HEK293 (cell line): ENCODE results near the gene METTL25.

Source experiments
- ATF2 ChIP-seq: fragments of 450-650 bp; formaldehyde crosslinking; IDR thresholded peaks from 2 replicates; pipeline ENCODE4 v1.5.1; 2016; ENCODE audit warnings: missing biosample characterization, missing genetic modification characterization, low read depth
- GFI1B ChIP-seq: fragments of 450-650 bp; formaldehyde crosslinking; IDR thresholded peaks from 2 replicates; pipeline ENCODE4 v1.5.1; 2016; ENCODE audit warnings: missing biosample characterization, missing genetic modification characterization
- GLI2 ChIP-seq: fragments of 450-650 bp; formaldehyde crosslinking; IDR thresholded peaks from 2 replicates; pipeline ENCODE4; 2017; ENCODE audit warnings: missing biosample characterization, missing genetic modification characterization, low read depth, borderline replicate concordance
- HIC1 ChIP-seq: fragments of 450-650 bp; formaldehyde crosslinking; IDR thresholded peaks from 2 replicates; pipeline ENCODE4 v1.5.1; 2016; ENCODE audit warnings: missing biosample characterization, missing genetic modification characterization
- KLF10 ChIP-seq: fragments of 450-650 bp; IDR thresholded peaks from 2 replicates; pipeline ENCODE4 v1.5.1; 2018; ENCODE audit warnings: missing biosample characterization, mild to moderate bottlenecking, missing genetic modification characterization
- MZF1 ChIP-seq: fragments of 450-650 bp; formaldehyde crosslinking; IDR thresholded peaks from 2 replicates; pipeline ENCODE4 v1.5.1; 2017; ENCODE audit warnings: missing biosample characterization, missing genetic modification characterization, borderline replicate concordance
- PRDM4 ChIP-seq: fragments of 450-650 bp; formaldehyde crosslinking; IDR thresholded peaks from 2 replicates; pipeline ENCODE4 v1.5.1; 2017; ENCODE audit warnings: missing biosample characterization, missing genetic modification characterization
- SP3 ChIP-seq: fragments of 450-650 bp; formaldehyde crosslinking; IDR thresholded peaks from 2 replicates; pipeline ENCODE4 v1.5.1; 2016; ENCODE audit warnings: missing biosample characterization, missing genetic modification characterization
- YY1 ChIP-seq: fragments of 450-650 bp; formaldehyde crosslinking; IDR thresholded peaks from 2 replicates; pipeline ENCODE4 v1.5.1; 2018; ENCODE audit warnings: missing biosample characterization, missing genetic modification characterization
- ZBTB7A ChIP-seq: fragments of 450-650 bp; formaldehyde crosslinking; IDR thresholded peaks from 2 replicates; pipeline ENCODE4 v1.5.1; 2016; ENCODE audit warnings: low read depth, missing biosample characterization, missing genetic modification characterization
- ZFP3 ChIP-seq: fragments of 450-650 bp; formaldehyde crosslinking; IDR thresholded peaks from 2 replicates; pipeline ENCODE4 v1.5.1; 2016; ENCODE audit warnings: low read depth, missing biosample characterization, missing genetic modification characterization
- ZFP37 ChIP-seq: fragments of 450-650 bp; formaldehyde crosslinking; IDR thresholded peaks from 2 replicates; pipeline ENCODE4 v1.5.1; 2016; ENCODE audit warnings: missing biosample characterization, missing genetic modification characterization
- ZNF133 ChIP-seq: fragments of 450-650 bp; formaldehyde crosslinking; IDR thresholded peaks from 2 replicates; pipeline ENCODE4 v1.5.1; 2016; ENCODE audit warnings: missing biosample characterization, missing genetic modification characterization
- ZNF140 ChIP-seq: fragments of 450-650 bp; formaldehyde crosslinking; IDR thresholded peaks from 2 replicates; pipeline ENCODE4 v1.5.1; 2016; ENCODE audit warnings: missing biosample characterization, missing genetic modification characterization
- ZNF19 ChIP-seq: fragments of 450-650 bp; formaldehyde crosslinking; IDR thresholded peaks from 2 replicates; pipeline ENCODE4; 2016; ENCODE audit warnings: missing biosample characterization, missing genetic modification characterization, low read depth
- ZNF202 ChIP-seq: fragments of 450-650 bp; formaldehyde crosslinking; IDR thresholded peaks from 2 replicates; pipeline ENCODE4 v1.5.1; 2016; ENCODE audit warnings: missing biosample characterization, missing genetic modification characterization, borderline replicate concordance
- ZNF239 ChIP-seq: fragments of 450-650 bp; formaldehyde crosslinking; IDR thresholded peaks from 2 replicates; pipeline ENCODE4 v1.5.1; 2016; ENCODE audit warnings: missing biosample characterization, missing genetic modification characterization
- ZNF248 ChIP-seq: fragments of 450-650 bp; formaldehyde crosslinking; IDR thresholded peaks from 2 replicates; pipeline ENCODE4 v1.5.1; 2017; ENCODE audit warnings: missing biosample characterization, missing genetic modification characterization
- ZNF311 ChIP-seq: fragments of 450-650 bp; formaldehyde crosslinking; IDR thresholded peaks from 2 replicates; pipeline ENCODE4 v1.5.1; 2017; ENCODE audit warnings: missing biosample characterization, missing genetic modification characterization, borderline replicate concordance
- ZNF335 ChIP-seq: fragments of 450-650 bp; formaldehyde crosslinking; conservative IDR thresholded peaks from 2 replicates; pipeline ENCODE4 v1.5.1; 2016; ENCODE audit warnings: missing biosample characterization, missing genetic modification characterization
- ZNF426 ChIP-seq: fragments of 450-650 bp; formaldehyde crosslinking; IDR thresholded peaks from 2 replicates; pipeline ENCODE4 v1.5.1; 2017; ENCODE audit warnings: missing biosample characterization, missing genetic modification characterization, mild to moderate bottlenecking, inconsistent platforms, moderate library complexity
- ZNF433 ChIP-seq: fragments of 450-650 bp; formaldehyde crosslinking; IDR thresholded peaks from 2 replicates; pipeline ENCODE4 v1.5.1; 2016; ENCODE audit warnings: missing biosample characterization, missing genetic modification characterization, low read depth
- ZNF449 ChIP-seq: fragments of 450-650 bp; formaldehyde crosslinking; IDR thresholded peaks from 2 replicates; pipeline ENCODE4 v1.5.1; 2017; ENCODE audit warnings: missing biosample characterization, mild to moderate bottlenecking, missing genetic modification characterization, moderate library complexity
- ZNF48 ChIP-seq: fragments of 450-650 bp; formaldehyde crosslinking; IDR thresholded peaks from 2 replicates; pipeline ENCODE4 v1.5.1; 2016; ENCODE audit warnings: missing biosample characterization, missing genetic modification characterization
- ZNF501 ChIP-seq: fragments of 450-650 bp; formaldehyde crosslinking; IDR thresholded peaks from 2 replicates; pipeline ENCODE4 v1.5.1; 2016; ENCODE audit warnings: missing biosample characterization, missing genetic modification characterization
- ZNF571 ChIP-seq: fragments of 450-650 bp; formaldehyde crosslinking; IDR thresholded peaks from 2 replicates; pipeline ENCODE4 v1.5.0; 2017; ENCODE audit warnings: missing biosample characterization, missing genetic modification characterization
- ZNF610 ChIP-seq: fragments of 450-650 bp; formaldehyde crosslinking; IDR thresholded peaks from 2 replicates; pipeline ENCODE4 v1.5.1; 2016; ENCODE audit warnings: missing biosample characterization, missing genetic modification characterization, borderline replicate concordance
- ZNF623 ChIP-seq: fragments of 450-650 bp; formaldehyde crosslinking; IDR thresholded peaks from 2 replicates; pipeline ENCODE4 v1.5.1; 2016; ENCODE audit warnings: missing biosample characterization, missing genetic modification characterization
- ZNF654 ChIP-seq: fragments of 450-650 bp; formaldehyde crosslinking; IDR thresholded peaks from 2 replicates; pipeline ENCODE4 v1.5.1; 2016; ENCODE audit warnings: low read depth, missing biosample characterization, missing genetic modification characterization
- ZNF677 ChIP-seq: fragments of 450-650 bp; IDR thresholded peaks from 2 replicates; pipeline ENCODE4 v1.5.0; 2018; ENCODE audit warnings: missing biosample characterization, mild to moderate bottlenecking, missing genetic modification characterization, moderate library complexity
- ZNF701 ChIP-seq: fragments of 450-650 bp; formaldehyde crosslinking; IDR thresholded peaks from 2 replicates; pipeline ENCODE4 v1.5.1; 2016; ENCODE audit warnings: missing biosample characterization, missing genetic modification characterization
- ZNF747 ChIP-seq: fragments of 450-650 bp; formaldehyde crosslinking; IDR thresholded peaks from 2 replicates; pipeline ENCODE4 v1.5.1; 2016; ENCODE audit warnings: missing biosample characterization, missing genetic modification characterization
- ZNF792 ChIP-seq: fragments of 450-650 bp; formaldehyde crosslinking; IDR thresholded peaks from 2 replicates; pipeline ENCODE4 v1.5.1; 2016; ENCODE audit warnings: missing biosample characterization, missing genetic modification characterization

The METTL25 gene

GRCh38 chr12:82358200-82359114 is at the start of gene METTL25, which contains the start of gene CCDC59 (continued):
- TF ChIP-seq PRDM4 (peak; percentile 53; the same call in 1 of the 2 replicates), ZNF623 (0 out of 2 replicates have a peak, but pooled peaks have one; percentile 22), GLI2 (tag by site-specific recombination) (no peak), ZNF202 (tag by site-specific recombination) (no peak), ZFP37 (tag by site-specific recombination) (peak; percentile 95), ZNF501 (tag by site-specific recombination) (peak; percentile 100), ZNF311 (tag by site-specific recombination) (no peak), ZBTB7A (tag by site-specific recombination) (peak; percentile 65; the same call in 1 of the 2 replicates), ZNF239 (tag by site-specific recombination) (no peak), HIC1 (peak; percentile 99), ZFP3 (tag by site-specific recombination) (no peak), ZNF571 (tag by site-specific recombination) (no peak), ZNF48 (tag by site-specific recombination) (no peak), ZNF433 (tag by site-specific recombination) (no peak), ZNF133 (tag by site-specific recombination) (no peak), ZNF449 (tag by site-specific recombination) (no peak; the same call in 1 of the 2 replicates), ZNF140 (tag by site-specific recombination) (no peak), ZNF747 (tag by site-specific recombination) (no peak), YY1 (peak; percentile 99), ZNF19 (tag by site-specific recombination) (no peak), ZNF677 (tag by site-specific recombination) (no peak), ATF2 (tag by site-specific recombination) (peak; percentile 96), ZNF426 (no peak), GFI1B (peak; percentile 4; the same call in 1 of the 2 replicates), MZF1 (tag by site-specific recombination) (0 out of 2 replicates have a peak, but pooled peaks have one; percentile 14), ZNF610 (tag by site-specific recombination) (peak; percentile 93), SP3 (tag by site-specific recombination) (peak; percentile 85), ZNF654 (peak; percentile 29; the same call in 1 of the 2 replicates), ZNF701 (tag by site-specific recombination) (no peak), ZNF335 (tag by site-specific recombination) (peak; percentile 96), ZNF792 (tag by site-specific recombination) (no peak), ZNF248 (no peak), KLF10 (peak; percentile 69; the same call in 1 of the 2 replicates)
